HepG2 (cell line): ENCODE data around the gene ARHGAP26.

Experiments used
- ARID2 ChIP-seq: sonication (generic); formaldehyde crosslinking; IDR thresholded peaks from 2 replicates; pipeline ENCODE4 v1.8.1; 2022; ENCODE audit warnings: mild to moderate bottlenecking, missing genetic modification reagents, borderline replicate concordance
- CCAR2 ChIP-seq: fragments of 200-400 bp; formaldehyde crosslinking; optimal IDR thresholded peaks from 2 replicates; pipeline ENCODE3; 2018; ENCODE audit warnings: low read depth, mild to moderate bottlenecking, low read length, moderate library complexity
- CENPT ChIP-seq: sonication (generic); formaldehyde crosslinking; IDR thresholded peaks from 2 replicates; pipeline ENCODE4 v1.8.0; 2022; ENCODE audit warnings: low read depth, mild to moderate bottlenecking, moderate library complexity, missing genetic modification reagents
- KLF11 ChIP-seq: IDR thresholded peaks from 2 replicates; pipeline ENCODE4 v1.6.1; 2016; ENCODE audit warnings: missing compliant biosample characterization
- PCBP1 ChIP-seq: fragments of 200-400 bp; formaldehyde crosslinking; IDR thresholded peaks from 2 replicates; pipeline ENCODE4 v1.6.1; 2017; ENCODE audit warnings: mild to moderate bottlenecking, low read depth, low read length, borderline replicate concordance
- ZNF549 ChIP-seq: sonication (generic); formaldehyde crosslinking; IDR thresholded peaks from 2 replicates; pipeline ENCODE4 v1.5.0; 2020; ENCODE audit warnings: missing genetic modification reagents

DNA sequence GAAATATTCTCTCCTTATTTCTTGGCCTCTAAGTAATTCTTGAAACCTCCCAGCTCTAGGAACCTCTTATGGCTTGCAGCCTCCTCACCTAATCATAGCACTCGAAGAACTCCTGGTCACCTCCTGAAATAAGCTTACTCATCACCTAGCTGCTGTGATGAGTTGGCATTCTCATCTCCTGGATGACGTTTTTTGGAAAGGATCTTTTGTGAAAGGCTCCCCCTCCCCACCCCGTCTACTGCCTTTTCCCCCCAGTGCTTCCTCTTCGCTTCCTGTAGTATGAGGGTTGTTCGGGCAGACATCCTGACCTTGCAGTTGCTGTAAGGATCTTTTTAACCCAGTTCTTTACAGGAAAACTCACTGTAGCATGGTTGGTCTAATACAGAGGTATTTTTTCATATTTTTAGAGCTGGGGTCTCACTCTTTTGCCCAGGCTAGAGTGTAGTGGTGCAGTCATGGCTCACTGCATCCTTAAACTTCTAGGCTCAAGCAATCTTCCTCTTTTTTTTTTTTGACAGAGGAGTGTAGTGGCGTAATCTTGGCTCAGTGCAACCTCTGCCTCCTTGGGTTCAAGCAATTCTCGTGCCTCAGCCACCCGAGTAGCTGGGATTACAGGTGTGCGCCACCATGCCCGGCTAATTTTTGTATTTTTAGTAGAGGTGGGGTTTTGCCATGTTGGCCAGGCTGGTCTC is 41.8 kb downstream of the ARHGAP26 start:
- TF ChIP-seq ZNF549 (no peak), PCBP1 (no peak), ARID2 (CRISPR knock-in tag) (no peak), CENPT (CRISPR knock-in tag) (no peak), KLF11 (CRISPR knock-in tag) (no peak), CCAR2 (no peak)
